Activated CD8-positive, alpha-beta T cell treated with anti-CD3 and anti-CD28 coated beads, Interleukin-2, amount 10 ng/mL, durations not matched to agents 7 days and 5 days (primary cell): ENCODE data around the gene CD44. TPM values are rescaled to one million over a fixed set of nuclear protein-coding genes. Genes with fewer than 3 reads are reported as not detected.
"Not testable (repeated sequence)": the region's sequence is repeated elsewhere in the genome, so short reads cannot be mapped to it uniquely, and the experiment has no call there.

Experiments used
- ATAC-seq: fragments of 150-1000 bp; cut with Tn5 transposase; one replicate; pipeline ENCODE4 v1.10.0; 2021; ENCODE audit warnings: moderate library complexity
- CTCF ChIA-PET: fragments of 350-600 bp; sonication (Branson Sonifier 250); formaldehyde crosslinking; loops from one replicate; lab custom pipeline; 2021; ENCODE audit warnings: antibody characterized with exemption; lab: Charles Lee
- POLR2A ChIA-PET: fragments of 350-600 bp; sonication (Branson Sonifier 250); formaldehyde crosslinking; loops from one replicate; lab custom pipeline; 2021; ENCODE audit warnings: antibody characterized with exemption; lab: Charles Lee
- DNase-seq: peaks from one replicate; pipeline ENCODE4 v3.0.0-alpha.2; 2020
- H3K27ac Mint-ChIP-seq: one replicate; pipeline ENCODE4 v1.8.0; 2021; ENCODE audit warnings: mild to moderate bottlenecking, mixed read lengths
- H3K27me3 Mint-ChIP-seq: one replicate; pipeline ENCODE4 v1.8.0; 2021; ENCODE audit warnings: low read depth, mixed read lengths
- H3K36me3 Mint-ChIP-seq: one replicate; pipeline ENCODE4 v1.8.0; 2021; ENCODE audit warnings: low read depth, mixed read lengths
- H3K4me1 Mint-ChIP-seq: one replicate; pipeline ENCODE4 v1.8.0; 2021; ENCODE audit warnings: low read depth, mixed read lengths
- H3K4me3 Mint-ChIP-seq: one replicate; pipeline ENCODE4 v1.8.0; 2021; ENCODE audit warnings: mild to moderate bottlenecking, mixed read lengths
- H3K9me3 Mint-ChIP-seq: one replicate; pipeline ENCODE4 v1.8.0; 2022; ENCODE audit warnings: mixed read lengths; ENCODE audit not compliant: insufficient read depth
- total RNA-seq, 2 experiments: library from RNA; stranded (reverse); gene quantifications; one replicate each; pipeline ENCODE4 v1.2.3, GENCODE V29; 2021

The CD44 gene
- total RNA-seq, result 100 to 1,000 TPM; 398 to 399 TPM

DNA sequence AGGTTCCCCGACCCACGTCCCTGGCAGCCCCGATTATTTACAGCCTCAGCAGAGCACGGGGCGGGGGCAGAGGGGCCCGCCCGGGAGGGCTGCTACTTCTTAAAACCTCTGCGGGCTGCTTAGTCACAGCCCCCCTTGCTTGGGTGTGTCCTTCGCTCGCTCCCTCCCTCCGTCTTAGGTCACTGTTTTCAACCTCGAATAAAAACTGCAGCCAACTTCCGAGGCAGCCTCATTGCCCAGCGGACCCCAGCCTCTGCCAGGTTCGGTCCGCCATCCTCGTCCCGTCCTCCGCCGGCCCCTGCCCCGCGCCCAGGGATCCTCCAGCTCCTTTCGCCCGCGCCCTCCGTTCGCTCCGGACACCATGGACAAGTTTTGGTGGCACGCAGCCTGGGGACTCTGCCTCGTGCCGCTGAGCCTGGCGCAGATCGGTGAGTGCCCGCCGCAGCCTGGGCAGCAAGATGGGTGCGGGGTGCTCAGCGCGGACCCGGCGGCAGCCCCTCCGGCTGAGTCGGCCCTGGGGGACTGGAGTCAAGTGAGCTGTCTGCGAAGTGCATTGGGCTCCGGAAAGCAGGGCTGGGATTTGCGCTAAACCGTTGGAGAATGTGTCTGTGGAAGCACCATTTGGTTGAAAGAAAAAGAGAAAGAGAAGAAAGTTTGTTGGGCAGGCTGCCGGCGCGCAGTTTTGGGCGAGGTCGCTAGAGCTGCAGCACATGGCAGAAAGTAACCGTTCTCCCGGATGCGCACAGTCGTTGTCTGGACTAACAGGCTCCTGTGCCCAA is at the start of gene CD44:
Gene CD44, plus strand, starts transcription at position 229 of the 779 bp plus-strand sequence. Its CDS starts 133 bp downstream, at position 362.
- ChIA-PET CTCF (interaction anchor here (0.8 to 9.6 kb wide), 23 partner anchors 9 to 213 kb away, joined by 3 to 218 read pairs (median 6); no protein-coding TSS in a partner anchor), POLR2A (interaction anchor here (0.6 to 5.0 kb wide), 40 partner anchors 10 to 223 kb away, joined by 3 to 47 read pairs (median 4); partner anchors contain the start of gene APIP)
- H3K27me3 Mint-ChIP-seq, result no peaks in the 10 kb centered on the region
- H3K4me3 Mint-ChIP-seq, result peak within 1 kb of the TSS; percentile 88
- no peaks in the 10 kb centered on the region for H3K9me3 Mint-ChIP-seq
- H3K4me1 Mint-ChIP-seq, result peaks cover 47% of the 10 kb centered on the region
- DNase-seq, result peak; percentile 80
- H3K27ac Mint-ChIP-seq, result peak within 1 kb of the TSS; percentile 92
- peaks cover 40% of the 10 kb centered on the region for H3K36me3 Mint-ChIP-seq
- peak; percentile 69 for ATAC-seq

DNA sequence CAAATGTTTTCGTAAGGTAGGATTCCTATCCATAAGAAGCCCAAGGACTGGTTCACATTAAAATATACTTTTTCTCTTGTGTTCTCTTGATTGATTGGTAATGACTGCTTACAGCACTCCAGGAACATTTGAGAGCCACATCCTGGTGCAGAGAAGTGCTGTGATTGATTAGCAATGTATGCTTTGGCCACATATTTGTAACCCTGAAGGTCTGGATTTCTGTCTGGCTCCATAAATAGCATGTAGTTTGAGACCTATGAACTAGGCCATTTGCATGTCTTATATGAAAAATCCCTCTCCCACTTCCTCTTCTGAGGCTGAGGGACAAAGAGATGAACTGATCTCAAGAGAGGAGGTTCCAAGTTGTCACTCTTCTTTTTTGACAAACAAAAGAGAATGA is 49.3 kb upstream of the CD44 start:
- H3K4me1 Mint-ChIP-seq, result peaks cover 37% of the 10 kb centered on the region
- ChIA-PET CTCF (interaction anchor here (1.1 kb wide), 1 partner anchor 47 kb away, joined by 3 read pairs; no protein-coding TSS in a partner anchor), POLR2A (no interaction called here)

DNA sequence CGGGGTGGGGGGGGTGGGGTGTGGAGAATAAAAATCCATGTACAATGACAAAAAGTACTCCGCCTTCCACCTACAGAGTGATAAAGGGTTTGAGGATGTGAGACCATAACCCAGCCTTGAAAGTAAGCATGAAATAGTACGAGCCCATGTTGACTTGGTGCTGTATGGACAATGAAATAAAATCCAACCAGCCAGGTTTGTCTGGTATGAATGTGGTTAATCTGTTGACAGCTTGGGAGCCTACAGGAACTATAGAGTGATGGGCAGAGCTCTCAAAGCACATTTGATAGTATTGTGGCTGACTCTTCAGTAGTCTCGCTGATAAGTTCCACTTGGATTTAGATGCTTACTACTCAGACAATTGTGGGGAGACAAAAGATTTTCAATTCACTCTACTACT is 48.8 kb upstream of the CD44 start:
- peaks cover 7% of the 10 kb centered on the region for H3K36me3 Mint-ChIP-seq
- DNase-seq (no peak), ATAC-seq (no peak)
- peaks cover 35% of the 10 kb centered on the region for H3K4me1 Mint-ChIP-seq
- no peak overlapping the region for H3K27ac Mint-ChIP-seq
- H3K9me3 Mint-ChIP-seq, result peaks cover 6% of the 10 kb centered on the region
- CTCF ChIA-PET, result interaction anchor here (1.0 kb wide), 1 partner anchor 12 kb away, joined by 3 read pairs; no protein-coding TSS in a partner anchor
- POLR2A ChIA-PET, result no interaction called here
- peaks cover 2% of the 10 kb centered on the region for H3K27me3 Mint-ChIP-seq
- no peak overlapping the region for H3K4me3 Mint-ChIP-seq

More for the DNA sequence above, 49.3 kb upstream of the CD44 start:
- no peak overlapping the region for H3K4me3 Mint-ChIP-seq
- ATAC-seq, result no peak
- H3K36me3 Mint-ChIP-seq, result peaks cover 7% of the 10 kb centered on the region
- peaks cover 2% of the 10 kb centered on the region for H3K9me3 Mint-ChIP-seq
- no peak for DNase-seq
- no peak overlapping the region for H3K27ac Mint-ChIP-seq
- H3K27me3 Mint-ChIP-seq, result peaks cover 2% of the 10 kb centered on the region

DNA sequence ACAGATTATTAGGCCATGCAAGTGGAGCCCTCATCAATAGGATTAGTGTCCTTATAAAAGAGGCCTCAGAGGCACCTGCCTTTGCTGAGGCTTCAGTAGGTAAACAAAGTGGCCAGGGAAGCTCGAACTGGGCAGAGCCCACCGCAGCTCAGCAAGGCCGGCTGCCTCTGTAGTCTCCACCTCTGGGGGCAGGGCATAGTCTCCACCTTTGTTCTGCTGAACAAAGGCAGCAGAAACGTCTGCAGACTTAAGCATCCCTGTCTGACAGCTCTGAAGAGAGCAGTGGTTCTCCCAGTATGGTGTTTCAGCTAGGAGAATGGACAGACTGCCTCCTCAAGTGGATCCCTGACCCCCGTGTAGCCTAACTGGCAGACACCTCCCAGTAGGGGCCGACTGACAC is 48.0 kb upstream of the CD44 start:
- H3K9me3 Mint-ChIP-seq, H3K27ac Mint-ChIP-seq, DNase-seq, H3K4me3 Mint-ChIP-seq, POLR2A ChIA-PET, H3K27me3 Mint-ChIP-seq, ATAC-seq: not testable (repeated sequence)
- Mint-ChIP-seq H3K36me3 (peaks cover 12% of the 10 kb centered on the region), H3K4me1 (peaks cover 37% of the 10 kb centered on the region)
- CTCF ChIA-PET, result interaction anchor here (1.0 kb wide), 1 partner anchor 13 kb away, joined by 3 read pairs; no protein-coding TSS in a partner anchor

DNA sequence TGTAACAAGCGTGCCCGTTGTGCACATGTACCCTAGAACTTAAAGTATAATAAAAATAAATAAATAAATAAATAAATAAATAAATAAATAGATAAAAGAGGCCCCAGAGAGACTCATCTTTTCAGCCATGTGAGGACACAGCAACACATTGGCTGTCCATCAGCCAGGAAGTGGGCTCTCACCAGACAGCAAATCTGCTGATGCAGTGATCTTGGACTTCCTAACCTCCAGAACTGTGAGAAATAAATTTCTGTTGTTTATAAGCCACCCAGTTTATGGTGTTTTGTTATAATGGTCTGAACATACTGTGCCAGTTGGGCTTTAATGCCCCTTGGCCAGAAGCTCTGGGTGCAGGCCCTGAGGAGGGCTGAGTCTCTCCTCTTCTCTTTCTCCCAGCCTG is 42.2 kb upstream of the CD44 start:
- CTCF ChIA-PET, result no interaction called here
- POLR2A ChIA-PET, result no interaction called here
- H3K36me3 Mint-ChIP-seq, result peaks cover 10% of the 10 kb centered on the region
- H3K27ac Mint-ChIP-seq, result no peak overlapping the region
- no peak overlapping the region for H3K4me3 Mint-ChIP-seq
- peaks cover 17% of the 10 kb centered on the region for H3K4me1 Mint-ChIP-seq
- H3K9me3 Mint-ChIP-seq, result peaks cover 8% of the 10 kb centered on the region
- H3K27me3 Mint-ChIP-seq, result peaks cover 2% of the 10 kb centered on the region
- DNase-seq, result no peak
- ATAC-seq, result no peak

DNA sequence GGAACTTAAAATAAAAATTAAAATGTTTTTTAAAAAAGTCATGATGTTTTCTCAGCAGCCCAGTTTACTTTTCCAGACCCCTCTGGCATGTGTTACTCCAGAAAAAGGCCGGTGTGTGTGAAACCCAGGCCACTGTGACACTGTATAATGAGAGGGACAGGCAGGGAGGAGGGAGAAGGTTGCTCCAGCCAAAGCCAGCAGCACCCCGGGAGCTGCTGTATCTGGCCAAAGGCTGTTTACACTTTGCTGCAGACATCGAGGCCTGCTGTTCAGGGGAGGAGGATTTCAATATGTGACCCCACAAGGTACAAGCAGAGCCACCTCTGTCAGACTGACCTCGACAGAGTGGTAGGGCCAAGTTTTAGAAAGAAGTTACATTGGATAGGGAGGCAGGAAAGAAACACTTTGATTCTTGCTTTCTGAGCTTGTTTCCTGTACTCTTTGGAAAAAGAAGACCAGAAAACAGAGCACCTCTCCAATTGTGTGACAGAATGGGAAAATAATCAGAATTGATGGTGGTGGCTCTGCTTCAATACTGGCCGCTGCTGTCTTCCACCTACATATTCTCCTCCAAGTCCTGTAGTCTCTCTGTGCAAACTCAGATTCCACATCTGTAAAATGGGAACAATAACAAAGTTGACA is 41.0 kb upstream of the CD44 start:
- Mint-ChIP-seq H3K4me3 (no peak overlapping the region), H3K9me3 (peaks cover 8% of the 10 kb centered on the region), H3K27me3 (no peaks in the 10 kb centered on the region), H3K36me3 (peaks cover 6% of the 10 kb centered on the region), H3K4me1 (peaks cover 17% of the 10 kb centered on the region), H3K27ac (no peak overlapping the region)
- DNase-seq, result no peak
- ATAC-seq, result no peak
- ChIA-PET POLR2A (no interaction called here), CTCF (no interaction called here)

DNA sequence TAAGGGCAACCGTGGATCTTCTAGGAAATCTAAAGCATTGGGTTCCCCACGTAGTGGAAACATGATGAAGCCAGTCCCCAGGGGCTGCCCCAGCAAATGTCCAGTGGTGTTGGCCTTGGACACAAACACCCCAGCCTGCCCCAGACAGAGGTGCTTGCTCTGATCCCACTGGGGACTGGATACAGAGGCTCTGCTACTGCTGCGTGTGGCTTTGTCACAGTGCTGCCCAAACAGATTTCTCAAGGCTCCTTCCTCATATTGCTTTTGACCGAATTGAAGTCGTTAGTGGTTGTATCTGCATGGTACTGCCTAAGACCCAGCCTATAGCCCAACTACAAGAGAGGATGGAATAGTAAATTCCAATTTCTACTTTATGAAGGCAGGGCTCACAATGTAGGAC is 40.1 kb upstream of the CD44 start:
- no peak overlapping the region for H3K27ac Mint-ChIP-seq

DNA sequence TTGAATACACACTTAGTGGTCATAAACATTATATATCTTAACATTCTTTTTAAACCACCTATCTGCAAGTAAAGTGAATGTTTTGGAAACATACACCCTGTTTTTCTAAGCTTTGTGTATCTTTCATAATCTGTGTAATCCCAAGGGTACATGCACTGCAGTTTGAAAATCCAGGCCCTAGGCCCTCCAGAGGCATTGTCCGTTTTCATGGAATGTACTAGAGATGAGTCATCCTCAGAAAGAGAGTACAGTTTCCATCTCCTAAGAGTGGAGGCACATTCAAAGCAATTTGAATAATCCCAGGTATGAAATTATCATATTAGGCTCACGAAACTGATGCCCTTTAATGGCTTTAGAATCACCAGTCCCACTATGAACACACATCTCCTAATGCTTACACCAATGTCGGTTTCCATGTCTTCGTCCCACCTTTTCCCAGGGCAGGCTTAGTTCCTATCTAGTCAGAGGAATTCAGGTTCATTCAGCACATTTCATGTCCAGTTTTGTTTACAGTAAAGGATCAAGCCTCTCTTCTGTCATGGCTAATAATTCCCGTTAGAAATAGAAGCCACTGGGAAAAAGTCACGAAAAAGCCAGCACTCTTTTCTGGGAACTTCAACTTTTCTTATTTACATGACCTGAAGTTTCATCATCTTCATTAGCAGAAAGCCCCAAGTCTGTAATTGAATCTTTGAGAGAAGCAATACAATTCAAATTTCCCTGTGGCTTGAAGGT is 39.5 kb upstream of the CD44 start:
- DNase-seq (no peak), ATAC-seq (no peak)
- POLR2A ChIA-PET, result no interaction called here
- no peak overlapping the region for H3K4me3 Mint-ChIP-seq
- CTCF ChIA-PET, result no interaction called here
- H3K9me3 Mint-ChIP-seq, result peaks cover 8% of the 10 kb centered on the region
- no peak overlapping the region for H3K27ac Mint-ChIP-seq
- peaks cover 17% of the 10 kb centered on the region for H3K4me1 Mint-ChIP-seq
- no peaks in the 10 kb centered on the region for H3K27me3 Mint-ChIP-seq
- peaks cover 5% of the 10 kb centered on the region for H3K36me3 Mint-ChIP-seq

More for the DNA sequence above, 40.1 kb upstream of the CD44 start:
- POLR2A ChIA-PET, result no interaction called here
- Mint-ChIP-seq H3K9me3 (peaks cover 8% of the 10 kb centered on the region), H3K27me3 (no peaks in the 10 kb centered on the region), H3K36me3 (peaks cover 5% of the 10 kb centered on the region), H3K4me3 (no peak overlapping the region), H3K4me1 (peaks cover 17% of the 10 kb centered on the region)
- ATAC-seq (no peak), DNase-seq (no peak)
- CTCF ChIA-PET, result no interaction called here

DNA sequence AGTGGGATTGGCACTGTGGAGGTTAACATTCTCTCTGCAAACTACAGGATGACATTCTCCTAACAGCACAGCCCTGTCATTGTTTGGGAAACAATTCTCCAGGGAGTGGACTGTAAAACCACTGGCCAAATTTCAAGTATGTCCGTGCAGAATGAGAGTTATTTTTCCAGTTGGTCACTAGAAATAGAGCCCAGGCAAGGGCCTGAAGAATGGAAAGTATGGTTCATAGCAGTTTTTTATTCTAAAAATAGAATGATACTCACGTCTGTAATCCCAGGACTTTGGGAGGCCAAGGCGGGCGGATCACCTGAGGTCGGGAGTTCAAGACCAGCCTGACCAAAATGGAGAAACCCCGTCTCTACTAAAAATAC is 39.0 kb upstream of the CD44 start:
- no peak overlapping the region for H3K4me3 Mint-ChIP-seq
- no peak overlapping the region for H3K27ac Mint-ChIP-seq
- peaks cover 5% of the 10 kb centered on the region for H3K36me3 Mint-ChIP-seq
- no peak for DNase-seq
- no peak for ATAC-seq
- H3K27me3 Mint-ChIP-seq, result no peaks in the 10 kb centered on the region
- H3K9me3 Mint-ChIP-seq, result peaks cover 3% of the 10 kb centered on the region
- POLR2A ChIA-PET, result no interaction called here
- CTCF ChIA-PET, result no interaction called here
- peaks cover 15% of the 10 kb centered on the region for H3K4me1 Mint-ChIP-seq

DNA sequence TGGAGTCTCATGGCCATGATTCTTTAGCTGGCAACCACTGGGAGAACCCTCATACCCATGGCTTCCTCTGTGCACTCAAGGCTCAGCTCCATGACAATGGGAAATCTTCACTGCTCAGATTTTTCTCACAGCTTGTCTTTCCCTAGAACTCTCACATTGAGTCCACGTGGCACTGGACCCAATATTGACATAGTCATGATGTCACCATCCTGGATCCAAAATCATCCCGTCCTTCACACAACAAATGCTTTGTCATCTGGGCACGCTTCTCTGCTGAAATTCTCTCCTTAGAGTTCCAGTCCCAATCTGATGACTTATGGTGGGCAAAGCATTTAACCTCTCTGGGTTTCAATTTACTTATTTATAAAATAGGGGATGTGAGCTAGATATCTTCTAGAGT is 37.7 kb upstream of the CD44 start:
- Mint-ChIP-seq H3K9me3 (no peaks in the 10 kb centered on the region), H3K27me3 (no peaks in the 10 kb centered on the region), H3K27ac (no peak overlapping the region), H3K4me3 (no peak overlapping the region), H3K36me3 (no peaks in the 10 kb centered on the region), H3K4me1 (peaks cover 15% of the 10 kb centered on the region)
- ChIA-PET POLR2A (no interaction called here), CTCF (no interaction called here)
- ATAC-seq (no peak), DNase-seq (no peak)

DNA sequence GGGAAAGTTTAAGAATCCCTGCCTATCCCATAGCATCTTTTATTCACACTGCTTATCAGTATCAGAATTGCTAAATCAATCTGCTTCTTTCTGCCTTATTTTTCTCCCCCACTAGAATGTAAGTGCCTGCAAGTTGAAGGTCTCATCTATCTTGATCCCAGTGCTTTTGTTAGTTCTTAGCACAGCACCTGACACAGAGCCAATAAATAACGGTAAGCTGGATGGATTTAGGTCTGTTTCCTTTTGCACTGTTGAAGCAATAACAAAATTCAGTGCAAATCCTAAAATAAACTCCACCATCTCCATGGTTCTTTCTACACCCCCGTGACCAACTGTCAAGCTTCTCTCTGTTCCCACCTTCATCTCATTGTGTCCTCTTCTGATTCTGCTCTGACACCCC is 36.7 kb upstream of the CD44 start:
- no peaks in the 10 kb centered on the region for H3K27me3 Mint-ChIP-seq
- ChIA-PET CTCF (no interaction called here), POLR2A (no interaction called here)
- DNase-seq (no peak), ATAC-seq (no peak)
- H3K9me3 Mint-ChIP-seq, result no peaks in the 10 kb centered on the region
- peaks cover 20% of the 10 kb centered on the region for H3K4me1 Mint-ChIP-seq
- no peak overlapping the region for H3K4me3 Mint-ChIP-seq
- H3K36me3 Mint-ChIP-seq, result no peaks in the 10 kb centered on the region
- no peak overlapping the region for H3K27ac Mint-ChIP-seq
